GM19023 (cell line): Measurements from ENCODE around the gene WBP2NL.
"Not testable (repeated sequence)": the region's sequence is repeated elsewhere in the genome, so short reads cannot be mapped to it uniquely, and the experiment has no call there.

ENCODE experiments used
- ATAC-seq: cut with Tn5 transposase; IDR thresholded peaks from one replicate; pipeline ENCODE4 v1.9.1; 2021; ENCODE audit warnings: mild to moderate bottlenecking, moderate library complexity; ENCODE audit not compliant: unreplicated experiment

The WBP2NL gene

DNA sequence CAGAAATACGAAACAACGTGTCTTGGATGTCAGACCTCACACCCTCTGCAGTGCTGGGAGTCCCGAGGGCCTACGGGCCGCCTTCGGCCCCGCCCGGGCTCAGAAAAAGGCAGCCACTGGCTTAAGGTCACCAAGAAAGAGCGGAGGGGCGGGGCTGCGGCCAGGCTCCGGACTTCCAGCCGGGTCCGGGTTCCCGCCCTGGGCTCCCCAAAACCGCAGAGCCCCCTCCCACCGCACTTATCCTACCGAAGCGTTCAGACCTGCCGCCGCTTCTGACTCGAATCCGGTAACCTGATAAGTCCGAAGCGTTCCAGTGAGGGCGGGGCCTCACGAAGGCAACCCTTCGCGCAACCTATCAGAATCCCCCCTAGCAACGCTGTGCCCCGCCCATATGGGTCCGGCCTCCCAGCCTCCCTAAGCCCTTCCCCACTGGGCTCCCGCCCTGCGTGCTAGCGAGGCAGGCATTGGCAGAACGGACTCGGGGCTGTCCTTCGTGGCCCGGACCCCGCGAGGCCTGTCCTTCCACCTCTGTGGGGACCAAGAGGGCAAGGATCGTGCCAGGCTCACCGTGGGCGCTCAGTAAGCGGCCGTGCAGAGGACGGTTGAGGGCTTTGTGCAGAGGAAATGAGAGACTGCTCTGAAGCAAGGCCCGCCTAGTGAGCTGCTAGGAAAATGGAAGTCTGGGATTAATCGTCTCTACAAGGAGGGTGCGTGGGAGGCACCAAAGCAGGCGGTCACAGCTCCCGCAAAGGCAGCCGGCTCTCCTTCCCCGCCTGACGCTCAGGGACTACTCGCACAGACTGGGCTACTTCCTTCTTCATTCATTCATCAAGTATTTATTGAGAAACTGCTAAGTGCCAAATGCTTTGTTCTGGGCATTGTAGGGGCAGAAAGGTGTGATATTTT, 72.2 kb downstream of the WBP2NL start, which contains the start of gene NAGA:
TSS of gene NAGA (minus strand) at position 296 of the 906 bp plus-strand sequence. CDS start 515 bp downstream, outside the sequence.
- ATAC-seq = peak; percentile 91

GRCh38 chr22:42071508-42071907, 72.9 kb downstream of the WBP2NL start:
- ATAC-seq = not testable (repeated sequence)

- ATAC-seq = no peak
Measured at GRCh38 chr22:42072606-42073330, 74.2 kb downstream of the WBP2NL start.

- ATAC-seq = no peak
Measured at GRCh38 chr22:42073621-42074041, 75.0 kb downstream of the WBP2NL start.

DNA sequence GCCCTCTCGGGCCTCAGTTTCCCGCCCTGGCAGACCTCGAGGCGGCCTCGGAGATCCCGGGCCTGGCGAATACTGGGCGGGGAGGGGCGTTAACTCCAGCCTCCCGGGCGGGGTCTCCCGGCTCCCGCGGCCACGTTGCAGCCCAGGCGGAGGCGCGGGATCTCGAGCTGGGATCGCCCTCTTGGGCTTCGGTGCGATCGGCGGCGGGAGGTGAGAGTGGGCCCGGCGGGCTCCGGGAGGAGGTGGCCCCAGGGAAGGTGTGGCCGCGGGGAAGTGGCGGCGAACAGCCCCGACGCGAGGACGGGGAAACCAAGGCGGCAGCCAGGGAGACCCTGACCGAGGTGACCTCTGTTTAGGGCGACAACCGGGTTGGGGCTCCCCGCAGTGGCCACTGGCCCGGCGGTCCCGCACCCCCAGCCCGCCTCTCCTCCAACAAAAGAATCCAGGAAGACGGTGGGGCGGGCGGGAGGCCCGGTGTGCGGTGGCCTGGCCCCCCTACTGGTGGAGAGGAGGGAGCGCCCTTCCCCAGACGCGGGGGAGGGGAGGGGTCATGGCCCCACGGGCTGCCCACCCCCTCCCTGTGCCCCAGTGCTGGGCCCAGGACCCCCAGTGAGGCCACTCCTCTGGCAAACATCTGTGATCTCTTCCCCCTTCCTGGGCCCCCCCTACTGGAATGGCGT, 75.7 kb downstream of the WBP2NL start, which contains the start of gene PHETA2:
TSS of gene PHETA2 (plus strand) at position 117 of the 680 bp plus-strand sequence. CDS start 3,046 bp downstream, outside the sequence.
- no peak for ATAC-seq

DNA sequence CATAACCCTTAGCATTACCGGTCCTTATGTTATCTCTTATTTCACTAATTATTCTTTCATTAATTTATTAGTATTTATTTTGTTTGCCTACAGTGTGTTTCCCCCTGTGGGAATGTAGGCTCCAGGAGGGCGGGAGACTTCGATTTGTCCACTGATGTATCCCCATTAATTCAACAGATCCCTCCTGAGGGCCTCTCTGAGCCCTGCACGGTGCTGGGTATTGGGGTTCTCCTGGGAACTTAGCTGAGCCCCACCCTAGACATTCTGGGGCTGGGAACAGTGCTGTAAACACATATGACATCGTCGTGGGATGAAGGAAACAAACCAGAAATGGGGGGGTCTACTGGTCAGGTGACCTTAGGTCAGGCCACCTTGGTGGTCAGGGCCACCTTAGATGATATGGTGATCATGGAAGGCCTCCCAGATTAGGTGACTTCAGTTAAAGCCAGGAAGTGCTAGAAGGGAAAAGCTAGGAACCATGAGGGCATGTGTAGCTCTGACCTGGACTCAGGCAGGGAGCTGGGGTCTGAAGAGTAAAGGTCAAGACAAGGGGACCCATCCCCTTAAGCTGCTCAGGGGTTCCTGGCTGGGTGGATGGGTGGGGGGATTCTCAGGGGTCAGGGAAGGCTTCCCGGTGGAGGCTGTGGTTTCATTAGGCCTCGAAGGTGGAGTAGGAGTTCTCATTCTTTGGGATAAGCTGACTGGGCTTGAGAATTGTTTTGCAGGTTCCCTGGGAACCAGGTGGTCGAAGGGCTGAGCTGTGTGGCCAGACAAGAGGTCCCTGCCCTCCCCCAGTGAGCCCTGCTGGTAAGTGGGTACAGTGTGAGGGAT, 76.5 kb downstream of the WBP2NL start:
- no peak for ATAC-seq

DNA sequence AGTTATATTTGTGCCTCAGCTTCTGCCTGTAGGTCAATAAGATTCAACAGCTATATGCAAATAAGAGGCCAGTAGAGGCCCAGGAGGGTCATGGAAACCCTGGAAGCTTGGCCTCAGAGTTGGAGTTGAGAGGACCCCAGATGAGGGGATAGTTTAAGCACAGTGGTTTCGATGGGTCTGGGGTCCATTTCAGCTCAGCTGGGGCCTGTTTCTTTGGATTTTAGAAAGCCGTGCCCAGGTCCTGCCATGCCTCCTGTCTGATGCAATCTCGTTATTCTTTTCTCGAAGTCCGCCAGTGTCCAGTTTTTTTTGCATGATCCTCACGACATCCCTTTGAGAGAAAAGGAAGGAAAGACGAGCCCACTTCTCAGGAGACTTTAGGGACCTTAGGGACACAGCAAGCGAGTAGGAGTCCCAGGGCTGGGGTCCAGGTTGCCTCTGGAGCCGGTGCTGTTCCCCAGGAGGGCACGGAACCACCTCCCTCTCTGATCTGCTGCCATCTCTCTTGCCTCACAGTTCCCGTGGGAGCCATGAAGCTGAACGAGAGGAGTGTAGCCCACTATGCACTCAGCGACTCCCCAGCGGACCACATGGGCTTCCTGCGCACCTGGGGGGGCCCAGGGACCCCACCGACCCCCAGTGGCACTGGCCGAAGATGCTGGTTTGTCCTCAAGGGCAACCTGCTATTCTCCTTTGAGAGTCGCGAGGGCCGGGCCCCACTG, 78.3 kb downstream of the WBP2NL start:
- ATAC-seq = no peak

- no peak for ATAC-seq
Measured at GRCh38 chr22:42077486-42078125, 79.0 kb downstream of the WBP2NL start.
